ENCODE measurements around the gene HTR6.
"Not testable (repeated sequence)": the region's sequence is repeated elsewhere in the genome, so short reads cannot be mapped to it uniquely, and the experiment has no call there.

The HTR6 gene

GRCh38 chr1:19664453-19665185, at the start of gene HTR6:
Gene HTR6, plus strand, starts transcription at chr1:19664875. Its CDS starts 879 bp downstream, at chr1:19665754.
- peak; percentile 35 for DNase-seq

DNA sequence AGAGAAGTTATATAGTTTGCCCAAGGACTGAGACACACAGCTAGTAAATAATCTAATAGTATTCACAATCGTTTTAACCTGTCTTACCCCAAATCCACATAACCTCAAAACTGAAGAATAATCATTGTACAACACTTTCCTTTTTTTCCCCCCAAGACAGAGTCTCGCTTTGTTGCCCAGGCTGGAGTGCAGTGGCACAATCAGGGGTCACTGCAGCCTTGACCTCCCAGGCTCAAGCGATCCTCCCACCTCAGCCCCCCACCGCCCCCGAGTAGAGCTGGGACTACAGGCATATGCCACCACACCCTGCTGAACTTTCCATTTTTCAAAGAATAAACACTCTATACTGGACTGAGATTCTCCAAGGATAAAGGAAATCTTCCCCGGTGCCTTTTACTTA, 49.2 kb upstream of the HTR6 start:
- no peak for DNase-seq

DNA sequence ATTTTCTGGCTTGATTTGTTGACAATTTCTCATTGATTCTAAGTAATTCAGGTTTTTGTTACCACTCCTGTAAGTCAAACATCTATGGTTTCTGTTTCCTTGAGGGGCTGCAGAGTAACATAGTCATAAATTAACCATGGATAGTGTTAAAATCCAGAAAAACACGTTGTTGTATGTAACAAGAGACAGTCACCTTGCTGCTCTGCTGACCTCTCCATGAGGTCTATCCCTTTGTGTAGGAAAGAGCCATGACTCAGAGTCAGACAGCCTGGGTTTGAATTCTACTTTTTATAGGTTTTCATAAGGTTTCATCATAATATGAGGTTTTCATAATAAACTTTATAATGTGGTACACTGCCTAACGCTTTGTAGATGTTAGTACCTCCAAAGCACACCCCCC, 48.2 kb upstream of the HTR6 start:
- no peak for DNase-seq

GRCh38 chr1:19617376-19617775, 47.3 kb upstream of the HTR6 start:
- DNase-seq, result no peak

- DNase-seq, result no peak
Measured at GRCh38 chr1:19618428-19618827, 46.2 kb upstream of the HTR6 start.

GRCh38 chr1:19619697-19620384, 44.8 kb upstream of the HTR6 start:
- DNase-seq, result no peak

- no peak for DNase-seq
Measured at GRCh38 chr1:19620786-19621185, 43.9 kb upstream of the HTR6 start.

- DNase-seq, result no peak
Measured at GRCh38 chr1:19621274-19621950, 43.3 kb upstream of the HTR6 start.

- no peak for DNase-seq
Measured at GRCh38 chr1:19622204-19622603, 42.5 kb upstream of the HTR6 start.

DNA sequence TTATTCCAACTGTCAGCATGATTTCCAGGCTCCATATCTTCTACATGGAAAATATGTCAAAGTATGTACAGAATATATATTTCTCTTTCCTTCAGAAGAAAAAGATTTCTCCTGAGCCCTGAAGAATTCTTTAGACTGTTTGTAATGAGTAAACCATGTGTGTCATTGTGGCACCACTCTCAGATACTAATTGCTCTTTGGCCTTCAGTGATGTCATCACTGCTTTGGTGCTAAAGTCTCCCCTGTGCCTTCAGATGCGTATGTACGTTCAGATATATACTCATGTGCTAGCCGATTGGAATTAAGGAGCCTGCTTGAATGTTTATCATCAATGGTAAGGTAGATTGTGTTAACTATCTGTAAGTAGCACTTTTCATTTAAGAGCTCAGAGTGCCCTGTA, 41.2 kb upstream of the HTR6 start:
- no peak for DNase-seq

DNA sequence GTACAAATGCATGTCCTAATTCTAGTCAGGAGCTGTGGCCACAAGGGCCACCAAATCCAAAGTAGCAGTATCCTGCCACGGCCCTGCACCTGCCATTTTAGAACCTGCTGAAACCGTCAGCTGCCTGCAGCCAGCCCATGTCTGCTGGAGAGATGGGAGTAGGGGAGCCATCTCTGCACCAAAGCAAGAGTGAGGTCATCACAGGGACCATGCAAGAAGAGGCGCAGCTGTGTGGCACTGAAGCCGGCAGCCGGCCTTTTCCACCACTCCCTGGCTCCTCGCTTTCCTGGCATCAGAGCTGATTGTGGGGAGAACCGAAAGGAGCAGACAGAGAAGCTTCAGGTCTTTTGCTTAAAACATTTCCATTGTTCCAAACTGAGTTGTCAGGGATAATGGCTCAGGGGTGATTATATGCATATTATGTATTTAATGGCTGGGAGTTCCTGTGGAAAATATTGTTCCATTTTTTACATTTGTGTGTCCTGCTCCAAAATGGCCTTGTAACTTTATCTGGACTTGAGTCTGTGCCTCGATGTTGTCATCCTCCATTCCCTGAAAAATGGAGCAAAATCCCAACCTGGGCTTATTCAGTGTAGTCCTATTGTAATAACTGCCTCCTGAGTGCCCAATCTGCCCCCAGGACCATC, 39.3 kb upstream of the HTR6 start:
- no peak for DNase-seq

DNA sequence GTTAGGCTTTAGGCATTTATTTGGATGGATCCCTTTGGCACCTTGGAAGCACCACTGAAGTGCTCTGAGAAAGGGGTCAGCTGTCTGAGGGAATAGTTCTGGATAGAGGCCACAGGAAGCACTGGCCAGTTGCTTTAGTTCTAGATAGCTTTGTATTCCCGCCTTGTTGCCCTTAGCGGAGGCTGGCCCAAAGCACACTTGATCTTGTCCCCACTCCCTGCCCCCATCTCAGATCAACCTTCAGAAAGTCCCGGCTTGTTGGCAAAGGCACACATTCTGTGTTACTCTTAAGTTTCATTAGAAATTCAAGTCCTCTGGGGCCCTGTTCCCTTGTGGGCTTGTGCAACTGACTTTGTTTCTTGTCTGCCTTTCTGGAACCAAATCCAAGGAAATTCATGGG, 35.8 kb upstream of the HTR6 start:
- no peak for DNase-seq

DNA sequence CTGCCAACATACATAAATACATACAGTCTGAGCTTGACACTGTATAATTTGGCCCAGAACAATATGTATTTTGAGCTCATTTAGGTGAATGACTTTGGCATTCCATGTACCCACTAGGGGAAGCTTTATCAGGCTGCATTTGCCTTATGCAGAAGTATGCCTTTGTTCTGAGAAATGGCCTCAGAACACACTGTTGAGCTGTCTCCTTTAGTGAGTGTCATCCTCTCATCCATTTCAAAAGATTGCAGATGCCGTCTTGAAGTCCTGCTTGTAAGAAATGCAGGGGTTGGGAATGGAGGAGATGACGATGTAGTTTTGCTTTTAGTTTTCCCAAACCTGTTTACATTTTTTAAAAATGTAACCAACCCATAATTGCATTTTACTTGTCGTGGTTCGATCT, 35.3 kb upstream of the HTR6 start:
- no peak for DNase-seq

DNA sequence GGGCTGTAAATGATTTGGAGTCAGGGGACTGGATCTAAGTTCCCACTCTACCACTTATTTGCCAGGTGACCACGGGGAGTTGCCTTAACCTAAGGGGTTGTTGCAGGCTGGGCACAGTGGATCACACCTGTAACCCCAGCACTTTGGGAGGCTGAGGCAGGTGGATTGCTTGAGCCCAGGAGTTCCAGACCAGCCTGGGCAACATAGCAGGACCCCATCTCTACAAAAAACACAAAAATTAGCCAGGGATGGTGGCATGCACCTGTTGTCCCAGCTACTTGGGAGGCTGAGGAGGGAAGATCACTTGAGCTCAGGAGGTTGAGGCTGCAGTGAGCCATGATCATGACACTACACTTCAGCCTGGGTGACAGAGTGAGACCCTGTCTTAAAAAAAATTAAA, 34.5 kb upstream of the HTR6 start:
- not testable (repeated sequence) for DNase-seq

GRCh38 chr1:19630720-19631395, 33.8 kb upstream of the HTR6 start:
- DNase-seq, result no peak

GRCh38 chr1:19632211-19632610, 32.5 kb upstream of the HTR6 start:
- no peak for DNase-seq

GRCh38 chr1:19633106-19633505, 31.6 kb upstream of the HTR6 start:
- DNase-seq, result no peak

- not testable (repeated sequence) for DNase-seq
Measured at GRCh38 chr1:19635064-19635463, 29.6 kb upstream of the HTR6 start.

DNA sequence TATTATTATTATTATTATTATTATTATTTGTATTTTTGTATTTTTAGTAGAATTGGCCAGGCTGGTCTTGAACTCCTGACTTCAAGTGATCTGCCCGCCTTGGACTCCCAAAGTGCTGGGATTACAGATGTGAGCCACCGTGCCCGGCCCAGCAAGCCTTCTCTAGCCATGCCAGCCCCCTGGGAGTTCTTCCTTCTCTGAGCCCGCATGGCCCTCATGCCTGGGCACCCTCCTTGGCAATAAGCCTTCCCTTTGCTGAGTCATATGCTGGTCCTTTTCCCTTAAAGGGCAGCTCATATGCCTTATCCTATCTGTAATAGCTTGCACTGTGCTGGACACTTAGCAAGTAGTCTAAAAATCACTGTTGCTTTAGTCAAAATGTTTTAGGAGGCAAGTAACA, 29.0 kb upstream of the HTR6 start:
- DNase-seq, result no peak

- DNase-seq, result no peak
Measured at GRCh38 chr1:19636065-19636464, 28.6 kb upstream of the HTR6 start.

DNA sequence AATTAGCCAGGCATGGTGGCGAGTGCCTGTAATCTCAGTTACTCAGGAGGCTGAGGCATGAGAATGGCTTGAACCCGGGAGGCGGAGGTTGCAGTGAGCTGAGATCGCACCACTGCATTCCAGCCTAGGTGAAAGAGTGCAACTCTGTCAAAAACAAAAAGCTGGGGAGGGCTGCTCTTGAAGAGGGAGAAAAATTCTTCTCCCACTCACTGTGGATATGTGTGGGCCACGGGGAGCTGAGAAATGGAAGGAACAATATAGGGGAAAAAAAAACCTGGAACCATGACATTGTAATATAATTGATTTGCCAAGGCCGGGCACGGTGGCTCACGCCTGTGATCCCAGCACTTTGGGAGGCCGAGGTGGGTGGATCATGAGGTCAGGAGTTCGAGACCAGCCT, 27.9 kb upstream of the HTR6 start:
- not testable (repeated sequence) for DNase-seq

- no peak for DNase-seq
Measured at GRCh38 chr1:19637606-19638005, 27.1 kb upstream of the HTR6 start.

DNA sequence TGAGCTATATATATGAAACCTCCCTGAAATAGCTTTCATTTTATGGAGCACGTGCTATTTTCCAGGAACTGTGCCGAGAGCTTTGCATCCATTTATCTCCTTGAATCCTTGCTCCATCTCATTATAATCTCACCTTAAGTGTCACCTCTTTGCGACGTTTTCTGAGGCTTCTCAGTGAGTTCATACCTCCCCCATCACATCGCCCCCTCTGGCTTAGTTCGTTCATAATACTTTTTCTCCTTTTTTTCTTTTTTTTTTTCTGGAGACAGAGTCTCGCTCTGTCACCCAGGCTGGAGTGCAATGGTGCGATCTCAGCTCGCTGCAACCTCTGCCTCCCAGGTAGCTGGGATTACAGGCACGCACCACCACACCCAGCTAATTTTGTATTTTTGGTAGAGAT, 25.4 kb upstream of the HTR6 start:
- not testable (repeated sequence) for DNase-seq
